B cell (primary cell): ENCODE measurements around the gene NEK6. TPM values are rescaled to one million over a fixed set of nuclear protein-coding genes. Genes with fewer than 3 reads are reported as not detected.

Experiments
- ATAC-seq: fragments of 200-7000 bp; cut with Tn5 transposase; one replicate; pipeline ENCODE4 v1.10.0; 2021; ENCODE audit warnings: low read depth, mild to moderate bottlenecking, moderate number of reproducible peaks, moderate library complexity
- CTCF ChIA-PET: fragments of 350-600 bp; sonication (Branson Sonifier 250); formaldehyde crosslinking; loops from one replicate; lab custom pipeline; 2021; ENCODE audit warnings: antibody characterized with exemption, inconsistent platforms; lab: Charles Lee
- POLR2A ChIA-PET: fragments of 350-600 bp; sonication (Branson Sonifier 250); formaldehyde crosslinking; loops from one replicate; lab custom pipeline; 2021; ENCODE audit warnings: antibody characterized with exemption; lab: Charles Lee
- DNase-seq: peaks from one replicate; pipeline ENCODE4 v3.0.0; 2013
- H2AFZ ChIP-seq: 2 replicates; pipeline ENCODE4 v1.6.1; 2012; ENCODE audit warnings: mild to moderate bottlenecking, low read depth, low read length; ENCODE audit not compliant: insufficient read depth, poor library complexity, severe bottlenecking
- H3K27ac ChIP-seq, 2 donors: 1 replicate in 1 of 2; 2 replicates in 1 of 2; pipeline ENCODE4 v1.5.1; 2012 to 2013; ENCODE audit warnings: low read length in 2 of 2, mild to moderate bottlenecking in 2 of 2, moderate library complexity in 1 of 2
- H3K27me3 ChIP-seq, 4 experiments: fragments of 200-600 bp in 1 of 4; sonication (generic) in 1 of 4; replicated peaks in 1 of 4; 1 replicate in 2 of 4; 2 replicates in 2 of 4; pipeline versions ENCODE4 v1.6.1 to v1.7.0; 2013 to 2016; ENCODE audit warnings: low read length in 3 of 4, mild to moderate bottlenecking in 2 of 4, mixed read lengths in 1 of 4, moderate library complexity in 1 of 4; ENCODE audit not compliant: insufficient read depth in 4 of 4, control insufficient read depth in 3 of 4; ENCODE audit errors: control extremely low read depth in 1 of 4
- H3K36me3 ChIP-seq, 2 experiments: replicated peaks in 1 of 2; 1 replicate in 1 of 2; 2 replicates in 1 of 2; pipeline versions ENCODE4 v1.6.1 to v1.7.1; 2013; ENCODE audit warnings: low read length in 1 of 2; ENCODE audit not compliant: insufficient read depth in 2 of 2, control insufficient read depth in 1 of 2; ENCODE audit errors: control extremely low read depth in 1 of 2, extremely low read depth in 1 of 2
- H3K4me1 ChIP-seq, 2 donors: fragments of 200-600 bp in 1 of 2; sonication (generic) in 1 of 2; 1 replicate in 1 of 2; 2 replicates in 1 of 2; pipeline versions ENCODE4 v1.5.1 to v1.6.1; 2013 to 2017; ENCODE audit warnings: low read length in 2 of 2; ENCODE audit not compliant: control insufficient read depth in 2 of 2, insufficient read depth in 2 of 2
- H3K4me2 ChIP-seq: replicated peaks from 2 replicates; pipeline ENCODE3; 2012; ENCODE audit warnings: mild to moderate bottlenecking, low read depth, low read length; ENCODE audit not compliant: poor library complexity, severe bottlenecking
- H3K4me3 ChIP-seq, 5 experiments: fragments of 200-600 bp in 1 of 5; sonication (generic) in 1 of 5; 1 replicate in 3 of 5; 2 replicates in 2 of 5; pipeline versions ENCODE4 v1.5.1 to v1.7.0; 2011 to 2016; ENCODE audit warnings: low read length in 4 of 5, mild to moderate bottlenecking in 4 of 5, low read depth in 2 of 5, control low read depth in 1 of 5, moderate library complexity in 1 of 5; ENCODE audit not compliant: insufficient read depth in 1 of 5; ENCODE audit errors: control extremely low read depth in 1 of 5, extremely low read depth in 1 of 5
- H3K79me2 ChIP-seq: fragments of 200-600 bp; sonication (generic); one replicate; pipeline ENCODE4 v1.6.0; 2016; ENCODE audit warnings: low read length; ENCODE audit not compliant: control insufficient read depth, insufficient read depth
- H3K9ac ChIP-seq: fragments of 200-600 bp; sonication (generic); 2 replicates; pipeline ENCODE4 v1.6.1; 2017; ENCODE audit warnings: mild to moderate bottlenecking, low read length, moderate library complexity
- H3K9me3 ChIP-seq, 3 donors: one replicate each; pipeline versions ENCODE4 v1.6.1 to v1.7.1; 2013; ENCODE audit warnings: low read length in 2 of 3; ENCODE audit not compliant: control insufficient read depth in 2 of 3, insufficient read depth in 1 of 3; ENCODE audit errors: control extremely low read depth in 1 of 3
- H4K20me1 ChIP-seq: 2 replicates; pipeline ENCODE4 v1.6.0; 2012; ENCODE audit warnings: mild to moderate bottlenecking, low read length; ENCODE audit not compliant: insufficient read depth, control insufficient read depth, poor library complexity, severe bottlenecking
- H3K27ac Mint-ChIP-seq: one replicate; pipeline ENCODE4 v1.8.0; 2021; ENCODE audit warnings: mixed read lengths
- H3K27me3 Mint-ChIP-seq: one replicate; pipeline ENCODE4 v1.8.0; 2021; ENCODE audit warnings: mixed read lengths
- H3K4me1 Mint-ChIP-seq: one replicate; pipeline ENCODE4 v1.8.0; 2021; ENCODE audit warnings: mixed read lengths
- H3K4me3 Mint-ChIP-seq: one replicate; pipeline ENCODE4 v1.8.0; 2021; ENCODE audit warnings: mixed read lengths
- H3K9me3 Mint-ChIP-seq: one replicate; pipeline ENCODE4 v1.8.0; 2022; ENCODE audit warnings: mixed read lengths; ENCODE audit not compliant: insufficient read depth
- EZH2 ChIP-seq: IDR thresholded peaks from 2 replicates; pipeline ENCODE4 v1.6.1; 2012; ENCODE audit warnings: borderline replicate concordance, low read depth, mild to moderate bottlenecking, moderate library complexity, low read length; ENCODE audit not compliant: insufficient read depth, poor library complexity, severe bottlenecking
- WGBS: methylation state at CpG from one replicate; pipeline ENCODE4 v1.1.5; 2013; ENCODE audit warnings: missing lambda C conversion rate; ENCODE audit not compliant: insufficient coverage; 5-methylcytosine and 5-hydroxymethylcytosine counted together
- intact Hi-C: fragments of 100-400 bp; cut with micrococcal nuclease; formaldehyde crosslinking; loops from one replicate; pipeline ENCODE4 v1.10.0; 2022
- polyA plus RNA-seq: library from polyadenylated mRNA; depleted of rRNA; stranded (reverse); fragments of >200 nt; gene quantifications from 2 replicates; pipeline ENCODE4 v1.2.3, GENCODE V29; 2012
- total RNA-seq, 2 donors: library from RNA; stranded (reverse); fragments of 120-200 nt in 1 of 2; gene quantifications; 1 replicate in 1 of 2; 2 replicates in 1 of 2; pipeline versions ENCODE4 v1.2.3 to v1.2.4, GENCODE V29; 2013 to 2022
- TF ChIP-seq, protein P1 (sequence below): fragments of 200-600 bp; IDR thresholded peaks from one replicate; pipeline ENCODE4 v1.8.0; 2022; ENCODE audit warnings: antibody characterized with exemption, mild to moderate bottlenecking

The NEK6 gene
- total and polyA plus RNA-seq, 2 donors (not counting 1 experiment from before 2014, with no cell fraction given), result 40.0 to 63.1 TPM

GRCh38 chr9:124345751-124346281 lies 88.1 kb downstream of the NEK6 start:
- POLR2A ChIA-PET, result no interaction called here
- no peak overlapping the region for H3K4me3 Mint-ChIP-seq
- Histone ChIP-seq H3K4me3 (no peak overlapping the region), H3K27me3 (no peaks in the 10 kb centered on the region), H3K9me3 (no peaks in the 10 kb centered on the region), H3K36me3 (peaks cover 0 to 89% of the 10 kb centered on the region in 2 experiments), H3K79me2 (no peaks in the 10 kb centered on the region), H3K9ac (no peak overlapping the region), H3K4me1 (no peaks in the 10 kb centered on the region), H3K27ac (no peak overlapping the region), H4K20me1 (no peaks in the 10 kb centered on the region), H2AFZ (no peak overlapping the region), H3K4me2 (no peak overlapping the region)
- CTCF ChIA-PET, result interaction anchor here (1.4 kb wide), 1 partner anchor 219 kb away, joined by 5 read pairs; no protein-coding TSS in a partner anchor
- H3K27me3 Mint-ChIP-seq, result no peaks in the 10 kb centered on the region
- no peaks in the 10 kb centered on the region for H3K4me1 Mint-ChIP-seq
- intact Hi-C loops, result no loop called here
- no peak for ATAC-seq
- no peak overlapping the region for H3K27ac Mint-ChIP-seq
- TF ChIP-seq, protein P1, sequence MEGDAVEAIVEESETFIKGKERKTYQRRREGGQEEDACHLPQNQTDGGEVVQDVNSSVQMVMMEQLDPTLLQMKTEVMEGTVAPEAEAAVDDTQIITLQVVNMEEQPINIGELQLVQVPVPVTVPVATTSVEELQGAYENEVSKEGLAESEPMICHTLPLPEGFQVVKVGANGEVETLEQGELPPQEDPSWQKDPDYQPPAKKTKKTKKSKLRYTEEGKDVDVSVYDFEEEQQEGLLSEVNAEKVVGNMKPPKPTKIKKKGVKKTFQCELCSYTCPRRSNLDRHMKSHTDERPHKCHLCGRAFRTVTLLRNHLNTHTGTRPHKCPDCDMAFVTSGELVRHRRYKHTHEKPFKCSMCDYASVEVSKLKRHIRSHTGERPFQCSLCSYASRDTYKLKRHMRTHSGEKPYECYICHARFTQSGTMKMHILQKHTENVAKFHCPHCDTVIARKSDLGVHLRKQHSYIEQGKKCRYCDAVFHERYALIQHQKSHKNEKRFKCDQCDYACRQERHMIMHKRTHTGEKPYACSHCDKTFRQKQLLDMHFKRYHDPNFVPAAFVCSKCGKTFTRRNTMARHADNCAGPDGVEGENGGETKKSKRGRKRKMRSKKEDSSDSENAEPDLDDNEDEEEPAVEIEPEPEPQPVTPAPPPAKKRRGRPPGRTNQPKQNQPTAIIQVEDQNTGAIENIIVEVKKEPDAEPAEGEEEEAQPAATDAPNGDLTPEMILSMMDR, result no peak
- no peak for TF ChIP-seq EZH2
- H3K9me3 Mint-ChIP-seq, result no peaks in the 10 kb centered on the region
- 95% methylated on average over 9 of the region's 9 CpGs for WGBS
- DNase-seq, result no peak

DNA sequence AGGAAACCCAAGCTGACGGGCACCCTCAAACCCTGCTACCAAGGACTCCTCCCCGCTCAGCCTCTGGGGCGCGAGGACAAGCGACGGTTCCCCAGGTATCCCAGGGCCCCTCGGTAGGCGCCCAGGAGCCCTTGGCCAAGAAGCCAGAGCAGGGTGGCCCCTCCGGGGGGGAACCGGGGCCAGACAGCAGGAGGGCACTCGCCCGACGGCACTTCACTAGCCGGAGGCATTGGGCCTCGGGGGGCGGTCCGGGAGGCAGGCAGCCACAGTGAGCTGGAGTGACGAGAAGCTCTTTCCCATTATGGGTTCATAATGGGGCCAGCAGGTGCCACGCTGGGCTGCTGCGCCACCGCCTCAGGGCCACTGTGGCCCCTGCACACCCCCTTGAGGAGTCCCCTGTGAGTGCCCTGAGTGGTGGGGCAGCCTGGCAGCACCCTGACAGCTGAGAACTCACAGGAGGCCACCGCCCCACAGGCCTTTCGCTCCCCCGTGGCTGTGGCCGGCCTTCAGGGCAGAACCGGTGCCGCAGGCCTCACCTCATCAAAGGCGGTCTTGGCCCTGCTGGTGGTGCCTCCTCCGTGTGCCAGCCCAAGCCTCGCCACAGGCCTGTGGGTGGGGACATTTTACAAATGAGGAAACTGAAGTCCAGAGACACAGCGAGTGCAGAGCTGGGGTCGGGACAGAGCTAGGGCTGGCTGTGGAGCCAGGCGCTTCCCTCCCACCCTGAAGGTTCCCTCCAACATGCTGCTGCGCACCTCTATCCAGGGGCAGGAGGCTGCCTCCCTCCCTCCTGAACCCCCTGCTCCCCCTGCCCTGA lies 88.8 kb downstream of the NEK6 start:
- H3K4me2 ChIP-seq, result no peak overlapping the region
- H3K27me3 ChIP-seq, result no peaks in the 10 kb centered on the region
- Mint-ChIP-seq H3K4me1 (no peaks in the 10 kb centered on the region), H3K4me3 (no peak overlapping the region), H3K27me3 (no peaks in the 10 kb centered on the region), H3K9me3 (no peaks in the 10 kb centered on the region), H3K27ac (no peak overlapping the region)
- no peaks in the 10 kb centered on the region for H3K4me1 ChIP-seq
- H2AFZ ChIP-seq, result no peak overlapping the region
- no peak for DNase-seq
- H3K27ac ChIP-seq, result no peak overlapping the region
- 92% methylated on average over 34 of the region's 34 CpGs for WGBS
- no peaks in the 10 kb centered on the region for H4K20me1 ChIP-seq
- H3K9ac ChIP-seq, result no peak overlapping the region
- no peak for ATAC-seq
- intact Hi-C loops, result no loop called here
- H3K79me2 ChIP-seq, result no peaks in the 10 kb centered on the region
- no peak for TF ChIP-seq EZH2
- TF ChIP-seq, protein P1, result no peak
- ChIA-PET CTCF (interaction anchor here (1.4 kb wide), 1 partner anchor 220 kb away, joined by 5 read pairs; no protein-coding TSS in a partner anchor), POLR2A (no interaction called here)
- no peak overlapping the region for H3K4me3 ChIP-seq
- no peaks in the 10 kb centered on the region for H3K9me3 ChIP-seq
- H3K36me3 ChIP-seq, result peaks cover 0 to 91% of the 10 kb centered on the region in 2 experiments
